Left ventricle myocardium inferior (tissue), 1 donor: ENCODE measurements around the gene BMAL1. TPM values are rescaled to one million over a fixed set of nuclear protein-coding genes. Genes with fewer than 3 reads are reported as not detected.
A peak's percentile ranks its signal among the peaks of the same experiment; 100 is the strongest.

Source experiments
- DNase-seq: peaks from one replicate; pipeline ENCODE4 v3.0.0-alpha.2; 2020
- H3K27ac ChIP-seq: fragments of 200-600 bp; replicated peaks from 2 replicates; pipeline ENCODE4 v1.8.0; 2021
- H3K27me3 ChIP-seq: fragments of 200-600 bp; 2 replicates; pipeline ENCODE4 v1.8.0; 2021; ENCODE audit warnings: low read depth
- H3K36me3 ChIP-seq: fragments of 200-600 bp; 2 replicates; pipeline ENCODE4 v1.8.0; 2021
- H3K4me1 ChIP-seq: fragments of 200-600 bp; 2 replicates; pipeline ENCODE4 v1.8.0; 2021
- H3K4me3 ChIP-seq: fragments of 200-600 bp; 2 replicates; pipeline ENCODE4 v1.8.0; 2021; ENCODE audit warnings: mild to moderate bottlenecking, moderate library complexity
- H3K9me3 ChIP-seq: fragments of 200-600 bp; replicated peaks from 2 replicates; pipeline ENCODE4 v1.8.0; 2021
- CTCF ChIP-seq: fragments of 200-600 bp; IDR thresholded peaks from 2 replicates; pipeline ENCODE4 v1.8.0; 2021; ENCODE audit warnings: antibody characterized with exemption, mild to moderate bottlenecking, borderline replicate concordance
- intact Hi-C: fragments of 100-400 bp; cut with micrococcal nuclease; formaldehyde crosslinking; loops from one replicate; pipeline ENCODE4 v1.11.0; 2022
- total RNA-seq: library from RNA; stranded (reverse); fragmentation: NEBNext Ultra II Directional; extraction: Animal tissue kit (Norgen Biotek cat#: 25700); gene quantifications from one replicate; pipeline ENCODE4 v1.2.1, GENCODE V29; 2021
- donor health status: DM: no; HTN: yes; CAD: no; lungs with severe emphysema.

Gene BMAL1
- total RNA-seq, 1 donor from 2014 or later, result 7.1 TPM

GRCh38 chr11:13304655-13305335, 27.2 kb downstream of the BMAL1 start:
- no peaks in the 10 kb centered on the region for H3K9me3 ChIP-seq
- peak overlapping the region; percentile 4 for H3K4me3 ChIP-seq
- no peak for DNase-seq

GRCh38 chr11:13308704-13309103, 31.1 kb downstream of the BMAL1 start:
- Histone ChIP-seq H3K36me3 (peaks cover 6% of the 10 kb centered on the region), H3K4me3 (no peak overlapping the region)
- intact Hi-C loops, result no loop called here

More at GRCh38 chr11:13304655-13305335, 27.2 kb downstream of the BMAL1 start:
- intact Hi-C loops, result no loop called here
- no peak for TF ChIP-seq CTCF
- Histone ChIP-seq H3K4me1 (peaks cover 62% of the 10 kb centered on the region), H3K27ac (peak overlapping the region; percentile 48), H3K36me3 (no peaks in the 10 kb centered on the region), H3K27me3 (no peaks in the 10 kb centered on the region)

GRCh38 chr11:13309156-13309555, 31.6 kb downstream of the BMAL1 start:
- H3K9me3 ChIP-seq, result no peaks in the 10 kb centered on the region
- TF ChIP-seq CTCF, result no peak
- intact Hi-C loops, result no loop called here
- H3K4me3 ChIP-seq, result no peak overlapping the region
- no peak for DNase-seq
- H3K36me3 ChIP-seq, result peaks cover 6% of the 10 kb centered on the region
- no peaks in the 10 kb centered on the region for H3K27me3 ChIP-seq
- H3K4me1 ChIP-seq, result peaks cover 61% of the 10 kb centered on the region
- H3K27ac ChIP-seq, result no peak overlapping the region

More at GRCh38 chr11:13308704-13309103, 31.1 kb downstream of the BMAL1 start:
- Histone ChIP-seq H3K4me1 (peaks cover 65% of the 10 kb centered on the region), H3K27me3 (no peaks in the 10 kb centered on the region), H3K27ac (no peak overlapping the region), H3K9me3 (no peaks in the 10 kb centered on the region)
- no peak for TF ChIP-seq CTCF
- no peak for DNase-seq

GRCh38 chr11:13310443-13310842, 32.9 kb downstream of the BMAL1 start:
- Histone ChIP-seq H3K4me3 (no peak overlapping the region), H3K27ac (no peak overlapping the region), H3K9me3 (no peaks in the 10 kb centered on the region), H3K36me3 (peaks cover 6% of the 10 kb centered on the region), H3K4me1 (peaks cover 61% of the 10 kb centered on the region), H3K27me3 (no peaks in the 10 kb centered on the region)
- no peak for TF ChIP-seq CTCF
- DNase-seq, result no peak
- intact Hi-C loops, result no loop called here

- peaks cover 6% of the 10 kb centered on the region for H3K36me3 ChIP-seq
- no peaks in the 10 kb centered on the region for H3K9me3 ChIP-seq
- H3K4me1 ChIP-seq, result peaks cover 61% of the 10 kb centered on the region
- no peak overlapping the region for H3K27ac ChIP-seq
- H3K4me3 ChIP-seq, result no peak overlapping the region
- no peak for DNase-seq
- TF ChIP-seq CTCF, result no peak
- intact Hi-C loops, result no loop called here
- no peaks in the 10 kb centered on the region for H3K27me3 ChIP-seq
Observed at GRCh38 chr11:13311570-13311969, 34.0 kb downstream of the BMAL1 start.
